ENCODE data around the gene HDAC4. TPM values are rescaled to one million over a fixed set of nuclear protein-coding genes. Genes with fewer than 3 reads are reported as not detected.

Gene HDAC4
- total and polyA plus RNA-seq, 2 of the 8 experiments (the other 6 are each of a cell fraction or from before 2014, with no cell fraction given), result 15.4 to 31.5 TPM

GRCh38 chr2:239082425-239082824, 318.4 kb downstream of the HDAC4 start:
- H3K4ac ChIP-seq (replicated peaks; ENCODE audit: insufficient read length, low read depth, low read length), result no peak overlapping the region
- H3K23ac ChIP-seq (ENCODE audit: insufficient read length), result no peak overlapping the region
- H3K14ac ChIP-seq (ENCODE audit: insufficient read length), result no peak overlapping the region
- ChIA-PET POLR2A (ENCODE audit: partially characterized antibody) (interaction anchor here (0.6 kb wide), 1 partner anchor 931 kb away, joined by 3 read pairs; no protein-coding TSS in a partner anchor), CTCF (ENCODE audit: partially characterized antibody) (no interaction called here)
- H3K9ac ChIP-seq (replicated peaks in 1 of 4; ENCODE audit: extremely low read depth in 1 of 4, low read depth in 3 of 4, low read length in 3 of 4), result no peak overlapping the region
- WGBS, 2 experiments (ENCODE audit: extremely low coverage in 1 of 2, insufficient coverage in 1 of 2, insufficient read length in 1 of 2, insufficient replicate concordance in 2 of 2, low coverage in 1 of 2, low lambda C conversion rate in 2 of 2, missing lambda C conversion rate in 1 of 2), result 90% methylated on average over 14 of the region's 14 CpGs; no CpG with 5 or more reads in 1 of the 2 experiments
- no peak overlapping the region for H2BK20ac ChIP-seq (ENCODE audit: low read length)
- no peak for DNase-seq (ENCODE audit: low read depth in 1 of 2, low spot score in 2 of 2)
- no peak overlapping the region for H4K8ac ChIP-seq (ENCODE audit: extremely low read depth, insufficient read depth, low read length)
- H2AK5ac ChIP-seq (ENCODE audit: low read depth, low read length), result no peak overlapping the region
- H3K4me2 ChIP-seq (ENCODE audit: insufficient read depth in 1 of 2, low read depth in 2 of 2, low read length in 2 of 2), result no peak overlapping the region
- H3K9me3 ChIP-seq (ENCODE audit: insufficient read depth in 2 of 2, low read depth in 1 of 2, low read length in 1 of 2), result no peaks in the 10 kb centered on the region
- H3K27me3 ChIP-seq (replicated peaks in 1 of 4; ENCODE audit: control insufficient read depth in 3 of 4, extremely low read depth in 1 of 4, insufficient read depth in 3 of 4, low read length in 3 of 4), result no peaks in the 10 kb centered on the region
- H2BK12ac ChIP-seq (ENCODE audit: low read depth, low read length), result no peak overlapping the region
- H3K56ac ChIP-seq (replicated peaks; ENCODE audit: insufficient read length, low read depth, low read length), result no peak overlapping the region
- no peak for FAIRE-seq
- H3K4me1 ChIP-seq (replicated peaks in 1 of 4; ENCODE audit: control insufficient read depth in 3 of 4, insufficient read depth in 4 of 4, low read length in 3 of 4), result no peaks in the 10 kb centered on the region
- H3K27ac ChIP-seq (ENCODE audit: low read depth, low read length), result no peak overlapping the region
- peaks cover 3% of the 10 kb centered on the region; the same call in 1 of the 2 replicates for H3K23me2 ChIP-seq (ENCODE audit: low read depth, low read length)
- no peak overlapping the region for H2BK120ac ChIP-seq (replicated peaks; ENCODE audit: low read depth, low read length)
- no peak overlapping the region for H3K18ac ChIP-seq (ENCODE audit: extremely low read depth, low read length)
- no peak overlapping the region for H2BK5ac ChIP-seq (ENCODE audit: low read depth, low read length)
- H3K79me2 ChIP-seq (ENCODE audit: control insufficient read depth in 1 of 2, insufficient read depth in 2 of 2, low read length in 2 of 2), result no peaks in the 10 kb centered on the region
- H3K79me1 ChIP-seq (ENCODE audit: low read depth, low read length), result no peaks in the 10 kb centered on the region; the same call in 1 of the 2 replicates
- peaks cover 0 to 13% of the 10 kb centered on the region in 2 experiments for H4K20me1 ChIP-seq (replicated peaks in 1 of 2; ENCODE audit: control insufficient read depth in 1 of 2, insufficient read depth in 2 of 2, low read length in 2 of 2)
- no peak overlapping the region for H2BK15ac ChIP-seq (ENCODE audit: low read length)
- no peak overlapping the region for H4K91ac ChIP-seq (replicated peaks; ENCODE audit: insufficient read length, low read length)
- H4K5ac ChIP-seq (ENCODE audit: insufficient read length, low read depth, low read length), result no peak overlapping the region
- peaks cover 0 to 5% (median 0%) of the 10 kb centered on the region in 4 experiments; a peak in 1 of 8 replicates for H3K36me3 ChIP-seq (ENCODE audit: control insufficient read depth in 2 of 4, insufficient read depth in 4 of 4, low read length in 3 of 4)
- H2AFZ ChIP-seq (ENCODE audit: low read length), result no peak overlapping the region
- no peak overlapping the region for H3K4me3 ChIP-seq (ENCODE audit: extremely low read depth in 1 of 4, insufficient read depth in 2 of 4, low read depth in 3 of 4, low read length in 4 of 4)
- TF ChIP-seq CBX5 (IDR thresholded peaks at IDR 0.05; ENCODE audit: low read depth, low read length) (no peak), ZNF274 (IDR thresholded peaks at IDR 0.05; ENCODE audit: borderline replicate concordance, extremely low read depth, low read length) (no peak), RAD21 (IDR thresholded peaks at IDR 0.05 in 1 of 2, conservative IDR thresholded peaks at IDR 0.05 in 1 of 2; ENCODE audit: low read depth in 2 of 2, low read length in 2 of 2) (no peak), FOSL1 (IDR thresholded peaks at IDR 0.05; ENCODE audit: insufficient read depth, low read depth, low read length) (no peak), MAX (IDR thresholded peaks at IDR 0.05) (no peak), NANOG (IDR thresholded peaks at IDR 0.05; ENCODE audit: insufficient read depth, low read depth, low read length, poor library complexity, severe bottlenecking) (no peak), CTBP2 (IDR thresholded peaks at IDR 0.05; ENCODE audit: borderline replicate concordance, insufficient read depth, insufficient read length, low read length) (no peak), TCF12 (IDR thresholded peaks at IDR 0.05; ENCODE audit: low read depth, low read length) (no peak), SAP30 (IDR thresholded peaks at IDR 0.05; ENCODE audit: insufficient read depth, insufficient replicate concordance, low read length) (no peak), CHD2 (IDR thresholded peaks at IDR 0.05; ENCODE audit: low read length) (no peak), SP1 (IDR thresholded peaks at IDR 0.05; ENCODE audit: low read depth, low read length) (no peak), HDAC2 (IDR thresholded peaks at IDR 0.05; ENCODE audit: borderline replicate concordance in 1 of 2, low read depth in 2 of 2, low read length in 2 of 2) (no peak), SIN3A (conservative IDR thresholded peaks at IDR 0.05 in 1 of 2, IDR thresholded peaks at IDR 0.05 in 1 of 2; ENCODE audit: low read depth in 1 of 2, low read length in 2 of 2) (no peak)

All from H1 (cell line).